HG02678 (cell line): ENCODE data around the gene C6orf132.
"Not testable (repeated sequence)": the region's sequence is repeated elsewhere in the genome, so short reads cannot be mapped to it uniquely, and the experiment has no call there.

Experiments
- ATAC-seq: cut with Tn5 transposase; IDR thresholded peaks from one replicate; pipeline ENCODE4 v1.9.1; 2021; ENCODE audit warnings: mild to moderate bottlenecking, moderate library complexity; ENCODE audit not compliant: unreplicated experiment

C6orf132 gene

DNA sequence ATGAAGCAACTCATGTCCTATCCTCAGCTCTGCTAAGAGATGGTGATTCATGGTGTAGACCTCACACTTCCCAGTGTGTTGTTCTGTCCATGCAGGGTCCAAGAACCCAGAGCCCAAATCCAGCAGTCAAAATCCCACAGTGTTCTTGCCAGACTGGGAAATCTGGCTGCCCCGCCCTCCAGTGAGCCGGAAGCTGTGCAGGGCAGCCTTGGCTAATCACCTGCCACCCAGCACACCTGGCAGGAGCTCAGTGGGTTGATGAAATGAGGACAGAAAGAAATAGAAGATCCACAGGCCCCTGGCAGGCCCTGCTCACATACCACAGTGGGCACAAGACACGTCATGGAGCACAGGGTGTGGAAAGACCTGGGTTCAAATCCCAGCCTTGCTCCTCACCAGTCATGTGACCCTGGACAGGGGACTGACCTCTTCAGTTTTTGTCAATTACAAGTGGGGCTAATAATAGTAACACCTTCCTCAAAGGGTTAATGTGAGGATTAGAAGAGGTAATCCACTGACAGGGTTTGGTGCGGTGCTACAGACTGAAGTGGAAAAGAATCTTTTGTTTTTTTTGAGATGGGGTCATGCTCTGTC lies 17.1 kb upstream of the C6orf132 start:
- no peak for ATAC-seq

DNA sequence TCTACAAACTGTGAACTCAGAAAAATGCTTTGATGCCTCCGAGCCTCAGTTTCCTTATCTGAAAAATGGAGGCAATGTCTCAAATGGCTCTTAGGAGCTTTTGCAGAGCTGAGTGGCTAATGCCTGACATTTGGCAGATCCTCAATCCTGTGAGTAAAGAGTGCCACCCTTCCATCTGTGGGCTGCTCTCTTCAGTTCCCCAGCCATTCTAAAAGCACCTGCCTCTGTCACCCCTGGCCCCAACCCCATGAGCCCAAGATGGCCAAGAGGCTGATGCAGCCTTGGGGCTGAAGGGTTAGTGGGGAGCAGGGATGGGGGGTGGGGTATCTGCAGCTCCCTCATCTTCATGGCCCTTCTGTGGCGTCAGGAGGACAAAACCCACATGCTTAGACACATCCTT lies 16.2 kb upstream of the C6orf132 start:
- ATAC-seq, result no peak

DNA sequence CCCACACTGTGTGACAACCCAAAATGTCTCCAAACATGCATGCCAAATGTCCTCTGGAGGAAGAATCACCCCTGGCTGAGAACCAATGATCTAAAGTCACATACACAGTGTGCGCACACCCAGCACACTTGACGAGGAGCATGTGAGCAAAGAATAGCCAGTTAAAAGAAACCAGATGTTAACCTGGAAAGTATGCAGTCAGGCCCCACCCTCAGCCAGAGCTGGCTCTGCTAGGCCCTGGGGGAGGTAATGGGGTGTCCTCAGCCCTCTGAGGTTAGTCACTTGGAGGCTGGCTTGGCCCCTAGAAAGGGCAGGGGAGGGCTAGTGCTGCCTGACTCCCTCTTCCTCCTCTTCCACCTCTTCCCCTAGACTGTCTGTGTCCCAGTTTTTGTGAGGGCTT lies 15.6 kb upstream of the C6orf132 start:
- no peak for ATAC-seq

DNA sequence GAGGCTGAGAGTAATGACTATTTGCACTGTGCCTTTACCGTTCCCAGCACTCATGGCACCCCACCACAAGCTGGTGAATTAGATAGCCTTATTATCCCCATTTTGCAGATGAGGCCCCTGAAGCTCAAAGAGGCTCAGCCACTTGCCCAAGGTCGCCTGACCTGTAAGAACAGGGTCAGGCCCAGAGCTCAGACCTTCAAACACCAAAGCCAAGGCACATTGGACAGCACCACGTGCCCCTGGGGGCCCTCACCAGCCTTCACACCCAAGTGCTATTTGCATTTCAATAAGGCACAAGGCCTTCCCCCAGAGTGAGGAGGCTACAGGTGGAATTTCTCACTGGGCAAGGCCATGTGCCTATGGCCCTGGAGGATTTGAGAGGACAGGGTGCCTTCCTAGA lies 14.2 kb upstream of the C6orf132 start:
- ATAC-seq, result no peak

DNA sequence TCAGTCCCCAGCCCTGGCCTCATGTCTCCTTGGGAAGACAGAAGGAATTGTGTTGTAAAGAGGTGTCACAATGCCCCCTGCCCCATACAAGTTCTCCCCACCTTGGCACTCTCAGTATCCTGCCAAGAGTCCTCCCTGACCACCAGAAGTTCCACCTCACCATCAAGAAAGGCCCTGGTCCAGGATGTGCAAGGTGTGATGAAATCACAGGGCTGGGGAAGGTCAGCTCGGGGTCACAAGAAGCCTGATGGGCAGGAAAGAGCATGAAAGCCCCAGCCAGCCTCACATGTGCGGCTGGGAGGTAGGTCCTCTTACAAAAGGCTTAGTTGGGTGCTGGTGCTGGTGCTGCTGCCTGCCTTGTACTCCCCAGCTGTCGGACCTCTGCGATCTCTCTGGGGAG lies 12.9 kb upstream of the C6orf132 start:
- no peak for ATAC-seq

DNA sequence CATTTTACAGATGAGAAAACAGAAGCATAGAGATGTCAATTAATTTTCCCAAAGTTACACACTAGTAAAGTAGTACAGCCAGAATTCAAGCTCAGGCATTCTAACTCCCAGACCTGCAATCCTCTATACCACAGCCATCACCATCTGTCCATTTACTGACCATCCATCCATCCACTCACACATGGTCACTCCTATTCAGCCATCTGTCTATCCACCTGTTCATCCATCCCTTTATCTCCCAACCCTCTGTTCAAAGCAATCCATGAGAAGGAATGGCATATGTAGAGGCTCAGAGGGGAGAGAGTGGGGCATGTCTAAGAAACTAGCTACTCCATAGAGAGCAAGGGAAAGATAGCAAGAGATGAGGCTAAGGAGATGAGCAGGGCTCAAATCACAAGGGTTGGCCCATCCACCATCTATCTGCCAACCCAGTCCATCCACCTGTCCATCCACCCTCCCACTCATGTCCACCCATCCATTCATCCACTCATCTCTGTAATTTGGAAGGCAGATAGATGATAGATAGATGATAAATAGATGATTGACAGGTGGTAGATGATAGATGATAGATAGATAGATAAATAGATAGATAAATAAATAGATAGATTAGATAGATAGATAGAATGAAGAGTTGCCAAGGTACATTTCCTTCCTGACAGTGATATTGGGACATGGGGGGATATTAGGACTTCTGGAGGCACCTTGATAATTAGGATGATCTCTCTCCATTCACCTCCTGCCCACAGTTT lies 12.2 kb upstream of the C6orf132 start:
- ATAC-seq, result no peak

DNA sequence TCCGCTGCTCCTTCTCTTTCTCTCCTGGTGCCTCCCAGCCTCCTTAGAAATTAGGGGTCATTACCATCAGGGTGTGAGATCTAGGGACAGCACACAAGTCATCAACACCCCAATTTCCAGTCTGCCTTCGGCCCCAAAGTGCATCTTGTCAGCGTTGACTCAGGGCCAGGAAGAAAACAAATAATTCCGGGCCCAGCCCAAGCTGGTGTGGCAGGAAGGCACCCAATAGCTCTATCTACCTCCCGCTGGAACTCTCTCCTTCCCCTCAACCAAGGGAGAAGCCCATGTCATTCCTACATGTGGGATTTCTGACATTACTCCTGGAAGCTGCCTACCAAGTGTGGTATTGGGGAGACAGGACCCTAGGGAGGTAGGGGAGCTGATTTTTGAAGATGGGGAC lies 11.5 kb upstream of the C6orf132 start:
- ATAC-seq, result no peak

DNA sequence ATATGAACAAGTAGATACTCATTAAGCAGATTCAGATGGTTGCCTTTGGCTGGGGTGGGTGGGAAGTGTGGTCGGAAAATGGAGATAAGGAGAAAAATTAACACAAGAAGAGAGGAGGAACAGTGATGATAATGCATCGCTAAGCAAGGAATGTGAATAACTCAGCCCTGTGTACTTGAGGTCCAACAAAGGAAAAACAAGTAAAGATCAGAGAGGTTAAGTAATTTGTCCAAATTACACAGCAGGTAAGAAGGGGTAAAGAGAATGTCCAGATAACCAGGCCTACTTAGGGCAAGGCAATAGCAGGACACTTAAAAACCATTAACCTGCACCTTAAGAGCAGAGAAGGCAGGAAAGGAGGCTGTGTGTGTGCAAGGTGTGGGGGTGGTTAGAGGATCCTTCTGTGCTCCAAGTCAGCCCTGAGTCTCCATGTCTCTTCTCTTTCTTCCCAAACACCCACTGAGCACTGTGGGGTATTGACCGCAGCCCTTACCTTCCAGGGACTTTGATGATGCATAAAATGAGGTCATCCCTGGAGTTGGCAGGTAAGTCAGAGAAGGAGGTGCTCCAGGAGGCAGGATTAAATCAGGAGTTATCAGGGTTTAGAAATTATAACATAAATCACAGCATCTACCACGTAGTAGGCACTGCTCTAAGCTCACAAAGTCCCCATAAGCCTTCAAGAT lies 10.3 kb upstream of the C6orf132 start:
- not testable (repeated sequence) for ATAC-seq

DNA sequence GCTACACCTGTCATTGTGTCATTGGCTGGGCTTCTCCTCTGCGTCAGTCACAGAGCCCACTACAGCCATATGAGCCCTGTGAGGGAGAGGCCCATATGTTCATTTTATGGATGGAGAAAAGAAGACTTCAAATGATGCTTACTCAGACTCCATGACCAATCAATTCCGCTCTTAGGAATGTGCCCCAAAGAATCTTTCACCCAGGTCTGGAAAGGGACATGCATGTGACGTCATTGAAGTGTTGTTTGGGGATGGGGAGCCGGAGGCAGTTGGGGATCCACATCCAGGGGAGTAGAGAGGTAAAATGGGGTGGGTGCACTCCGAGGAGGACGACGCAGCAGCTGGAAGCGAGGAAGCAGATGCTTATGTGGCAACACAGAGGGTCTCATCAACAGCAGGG lies 9.6 kb upstream of the C6orf132 start:
- ATAC-seq, result no peak

DNA sequence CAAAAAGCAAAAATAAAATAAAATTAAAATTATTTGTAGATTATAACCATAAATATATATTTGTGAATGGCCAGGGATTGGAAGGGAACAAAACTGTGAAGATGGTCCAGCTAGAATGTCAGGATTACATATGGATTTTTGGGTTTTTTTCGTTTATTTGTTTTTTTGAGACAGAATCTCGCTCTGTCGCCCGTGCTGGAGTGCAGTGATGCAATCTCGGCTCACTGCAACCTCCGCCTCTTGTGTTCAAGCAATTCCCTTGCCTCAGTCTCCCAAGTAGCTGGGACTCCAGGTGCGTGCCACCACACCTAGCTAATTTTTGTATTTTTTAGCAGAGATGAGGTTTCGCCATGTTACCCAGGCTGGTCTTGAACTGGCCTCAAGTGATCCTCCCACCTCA lies 7.8 kb upstream of the C6orf132 start:
- ATAC-seq, result no peak

DNA sequence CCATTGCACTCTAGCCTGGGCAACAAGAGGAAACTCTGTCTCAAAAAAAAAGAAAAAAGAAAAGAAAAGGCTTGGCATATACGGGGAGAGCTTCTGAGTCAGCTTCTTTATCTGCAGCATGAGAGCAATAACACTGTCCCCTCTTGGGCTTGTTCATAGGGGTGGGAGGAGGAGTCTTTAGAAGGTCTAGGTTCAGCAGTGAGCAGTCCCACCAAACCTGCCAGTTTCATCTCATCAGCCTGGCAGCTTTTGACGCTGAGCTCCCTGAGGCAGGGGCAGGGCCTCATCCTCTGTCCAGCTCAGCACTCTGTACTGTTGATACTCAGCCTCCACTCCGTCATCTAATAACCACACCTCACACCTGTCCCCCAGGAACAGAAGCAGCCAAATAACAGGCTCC lies 5.6 kb upstream of the C6orf132 start:
- no peak for ATAC-seq

DNA sequence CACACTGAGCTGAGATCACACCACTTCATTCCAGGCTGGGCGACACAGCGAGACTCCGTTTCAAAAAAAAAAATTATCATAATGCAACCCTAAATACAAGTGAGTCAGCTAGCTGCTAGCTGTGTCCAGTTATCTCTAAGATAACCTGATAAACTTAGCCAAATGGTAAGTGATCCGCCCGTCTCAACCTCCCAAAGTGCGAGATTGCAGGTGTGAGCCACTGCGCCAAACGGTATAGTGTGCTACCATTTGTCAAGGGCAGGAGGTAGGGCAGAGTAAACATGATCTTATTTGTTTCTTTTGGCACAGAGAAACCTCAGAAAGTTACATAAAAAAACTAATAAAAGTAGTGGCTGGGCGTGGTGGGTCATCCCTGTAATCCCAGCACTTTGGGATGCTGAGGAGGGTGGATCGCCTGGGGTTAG lies 4.7 kb upstream of the C6orf132 start:
- no peak for ATAC-seq

DNA sequence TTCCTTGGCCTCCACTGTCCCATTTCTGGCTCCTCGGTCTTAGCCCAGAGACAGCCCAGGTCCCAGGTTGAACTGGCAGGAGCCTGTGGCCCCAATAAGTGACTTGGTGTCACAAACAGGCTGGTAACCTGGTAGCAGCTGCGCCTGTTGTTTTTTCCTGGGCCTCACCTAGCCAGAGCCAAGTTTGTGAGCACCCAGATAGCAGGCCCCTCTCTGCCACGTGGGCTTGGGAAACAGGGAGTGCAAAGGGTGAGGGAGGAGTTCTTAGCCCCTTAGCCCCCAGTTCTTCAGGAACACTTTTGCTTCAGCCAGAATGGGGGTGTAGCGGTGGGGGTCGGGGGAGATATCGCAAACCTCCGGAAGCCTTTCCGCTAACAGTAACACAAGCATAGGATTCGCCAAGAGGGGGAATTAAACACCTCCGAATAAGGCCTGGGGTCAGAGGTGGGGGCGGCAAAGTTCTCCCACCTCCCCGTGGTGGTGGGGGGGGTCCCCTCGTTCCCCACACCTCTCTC lies 760 bp downstream of the C6orf132 start:
- ATAC-seq, result no peak

DNA sequence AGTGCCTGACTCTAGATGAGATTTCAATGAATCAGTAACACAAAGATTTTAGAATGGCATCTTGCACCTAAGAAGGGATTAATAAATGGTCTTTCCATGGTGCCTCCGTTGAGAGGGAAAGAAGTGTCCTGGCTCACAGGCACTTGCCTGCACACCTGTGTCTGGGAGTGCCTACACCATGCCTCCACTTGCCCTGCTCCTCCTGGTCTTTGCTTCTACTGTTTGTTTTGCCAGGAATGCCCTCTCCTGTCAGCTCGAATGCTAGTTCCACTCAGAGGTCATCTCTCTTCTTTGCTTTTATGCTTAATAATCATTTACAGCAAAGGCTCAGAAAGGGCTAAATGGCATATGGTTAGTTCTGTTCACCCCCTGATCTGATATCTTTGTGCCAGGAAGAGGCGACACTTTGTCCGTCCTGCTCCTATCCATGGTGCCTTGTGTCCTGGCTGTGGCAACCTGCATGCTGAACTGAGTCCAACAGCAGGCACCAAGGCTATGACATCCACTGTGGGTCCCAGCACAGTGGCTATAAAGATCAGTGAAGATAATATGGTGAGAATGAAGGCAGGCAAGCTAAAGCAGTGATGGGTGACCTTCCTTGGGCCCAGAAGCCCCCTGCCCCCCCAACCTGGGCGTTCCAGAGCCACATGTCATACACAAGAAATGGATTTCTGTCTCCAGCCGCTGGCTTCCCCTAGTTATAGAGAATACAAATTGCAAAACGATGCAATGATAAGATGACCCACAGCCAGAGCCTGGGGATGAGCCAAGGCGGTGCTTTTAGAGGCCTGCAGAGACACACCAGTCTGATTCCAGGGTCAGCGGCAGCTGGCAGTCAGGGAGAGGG lies 1.4 kb downstream of the C6orf132 start:
- ATAC-seq, result no peak

DNA sequence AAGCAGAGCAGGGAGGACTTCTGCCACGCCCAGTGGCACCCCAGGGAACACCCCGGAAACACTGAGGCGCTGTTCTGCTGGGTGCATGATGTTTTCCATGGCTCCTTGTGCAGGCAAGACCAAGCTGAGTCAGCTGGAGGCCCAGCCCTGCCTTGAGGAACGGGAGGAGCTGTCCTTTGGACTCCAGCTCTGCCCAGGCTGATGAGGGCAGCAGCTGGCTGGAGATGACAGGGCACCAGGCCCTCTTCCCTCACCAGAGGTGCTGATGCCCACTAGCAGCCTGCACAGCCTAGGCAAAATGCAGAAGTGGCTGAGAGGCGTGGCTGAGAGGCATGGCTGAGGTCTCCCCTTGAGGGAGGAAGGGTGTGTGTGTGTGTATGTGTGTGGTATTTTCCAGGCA lies 2.4 kb downstream of the C6orf132 start:
- ATAC-seq, result no peak

DNA sequence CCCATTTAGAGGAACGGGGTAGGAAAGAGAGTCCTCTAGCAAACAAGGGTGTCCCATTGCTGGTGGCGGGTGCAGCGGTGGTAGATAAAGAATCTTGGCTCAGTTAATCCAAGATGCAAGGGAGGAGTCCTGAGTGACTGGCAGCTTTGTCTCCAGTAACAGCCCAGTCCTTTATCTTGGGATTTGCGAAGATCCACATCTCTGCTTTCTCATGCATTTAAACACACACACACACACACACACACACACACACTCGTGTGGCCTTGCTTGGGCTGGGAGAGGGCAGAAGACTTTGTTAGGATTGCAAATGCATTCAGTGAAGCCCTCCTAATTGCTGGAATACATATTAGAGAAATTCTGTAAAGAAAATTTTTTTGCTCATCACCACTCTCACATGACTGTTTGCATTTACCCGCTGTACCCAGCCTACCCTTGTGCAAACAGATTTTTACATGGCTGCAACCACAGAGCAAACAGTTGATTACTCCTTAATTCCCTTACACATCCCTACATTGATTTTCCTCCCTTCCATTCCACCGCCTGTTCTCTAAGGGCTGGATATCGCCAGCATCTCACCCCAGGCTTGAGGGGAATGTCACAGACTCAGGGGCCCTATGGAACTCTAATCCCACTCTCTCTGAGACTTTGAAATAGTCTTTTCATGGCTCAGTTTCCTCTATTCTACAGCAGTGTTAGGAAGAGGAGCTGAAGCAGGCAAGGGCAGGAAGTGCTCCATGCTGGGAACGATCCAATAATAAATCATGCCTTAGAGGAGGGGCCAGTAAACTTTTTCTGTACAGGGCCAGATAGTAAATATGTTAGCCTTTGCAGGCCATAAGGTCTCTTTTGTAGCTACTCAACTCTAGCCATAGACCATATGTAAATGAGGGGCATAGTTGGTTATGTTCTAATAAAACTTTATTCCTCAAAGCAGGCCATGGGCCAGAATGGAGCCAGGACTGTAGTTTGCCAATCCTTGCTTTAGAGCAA lies 3.5 kb downstream of the C6orf132 start:
- ATAC-seq, result no peak

DNA sequence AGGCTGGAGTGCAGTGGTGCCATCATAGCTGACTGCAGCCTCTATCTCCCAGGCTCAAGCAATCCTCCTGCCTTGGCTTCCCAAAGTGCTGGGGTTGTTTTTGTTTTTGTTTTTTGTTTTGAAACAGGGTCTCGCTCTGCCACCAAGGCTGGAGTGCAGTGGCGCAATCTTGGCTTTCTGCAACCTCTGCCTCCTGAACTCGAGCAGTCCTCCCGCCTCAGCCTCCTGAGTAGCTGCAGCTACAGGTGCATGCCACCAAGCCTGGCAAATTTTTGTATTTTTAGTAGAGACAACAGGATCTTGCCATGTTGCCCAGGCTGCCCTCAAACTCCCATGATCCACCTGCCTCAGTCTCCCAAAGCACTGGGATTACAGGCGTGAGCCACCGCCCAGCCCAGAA lies 4.2 kb downstream of the C6orf132 start:
- no peak for ATAC-seq

DNA sequence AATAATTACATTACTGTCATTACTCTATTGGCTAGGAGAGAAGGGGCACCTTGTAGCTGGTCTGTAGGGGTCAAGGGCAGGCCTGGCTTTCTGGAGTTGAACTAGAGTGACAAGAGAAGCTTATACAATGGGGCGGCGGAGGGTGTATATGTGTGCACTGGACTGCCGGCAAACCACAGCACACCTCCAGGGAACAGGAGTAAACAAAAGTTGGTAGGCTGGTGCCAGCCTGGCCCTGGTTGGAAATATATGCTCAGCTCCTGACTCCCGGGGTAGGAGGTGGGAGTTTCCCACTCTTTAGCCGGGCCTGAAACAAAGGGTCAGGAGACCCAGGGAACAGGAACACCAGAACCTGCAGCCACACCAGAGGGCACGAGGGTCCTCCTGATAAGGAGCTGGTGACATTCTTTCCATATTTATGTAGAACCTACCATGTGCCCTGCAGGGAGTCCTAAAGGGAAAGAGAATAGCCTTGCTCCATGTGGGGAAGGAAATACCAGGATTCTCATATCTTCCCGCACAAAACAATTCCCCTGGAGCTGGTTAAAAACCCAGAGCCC lies 5.1 kb downstream of the C6orf132 start:
- no peak for ATAC-seq

DNA sequence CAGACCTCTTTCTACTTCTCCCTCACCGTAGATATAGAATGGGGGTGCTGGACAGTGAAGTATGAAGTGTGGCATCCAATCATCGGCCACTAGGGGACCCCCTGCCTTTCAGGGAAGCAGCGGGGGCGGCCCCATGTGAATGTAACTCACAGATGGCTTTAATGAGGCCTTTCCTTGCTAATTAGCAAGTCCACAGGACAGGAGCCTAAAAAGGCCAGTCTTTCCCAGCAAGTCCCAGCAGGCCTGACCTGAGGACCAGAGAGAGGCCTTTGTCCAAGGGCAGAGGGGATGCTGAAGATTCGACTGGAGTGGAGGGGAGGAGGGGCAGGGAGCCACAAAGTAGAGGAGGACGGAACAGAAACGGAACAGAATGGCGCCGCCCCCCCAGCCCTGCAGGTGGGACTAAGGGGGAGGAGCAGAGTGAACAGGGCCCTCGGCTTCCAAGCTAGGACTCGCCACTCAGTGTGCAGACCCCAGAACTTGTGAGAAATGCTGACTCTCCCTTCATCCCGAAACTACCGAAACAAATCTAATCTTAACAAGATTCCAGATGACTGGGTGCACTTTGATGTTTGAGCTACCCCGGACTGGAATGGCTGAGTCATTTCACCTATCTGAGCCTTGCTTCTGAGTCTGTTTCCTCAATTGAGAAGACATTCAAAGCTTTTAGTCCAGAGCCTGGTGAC lies 5.8 kb downstream of the C6orf132 start:
- no peak for ATAC-seq
